HEK293 (cell line): ENCODE measurements around the gene STK24.

Experiments
- CTCF ChIA-PET: fragments of 350-600 bp; formaldehyde crosslinking; extraction: SDS; loops from one replicate; lab custom pipeline; 2021; ENCODE audit warnings: antibody characterized with exemption; lab: Yijun Ruan, JAX
- POLR2A ChIA-PET: fragments of 300-600 bp; formaldehyde crosslinking; extraction: SDS; loops from one replicate; lab custom pipeline; 2020; ENCODE audit warnings: antibody characterized with exemption, inconsistent platforms; lab: Yijun Ruan, JAX
- H3K27ac ChIP-seq: fragments of 200-500 bp; sonication (Bioruptor generic); 2 replicates; pipeline ENCODE4 v1.5.1; 2014; ENCODE audit warnings: low read depth, low read length, control low read depth, inconsistent platforms; ENCODE audit errors: extremely low read depth
- H3K36me3 ChIP-seq, 2 experiments: fragments of 200-500 bp in 1 of 2; sonication (Bioruptor generic) in 1 of 2; 1 replicate in 1 of 2; 2 replicates in 1 of 2; pipeline ENCODE4 v1.5.1; 2014 to 2017; ENCODE audit warnings: inconsistent platforms in 2 of 2, low read length in 2 of 2; ENCODE audit not compliant: control insufficient read depth in 2 of 2, insufficient read depth in 1 of 2
- H3K4me1 ChIP-seq: fragments of 200-500 bp; sonication (Bioruptor generic); 2 replicates; pipeline ENCODE4 v1.5.1; 2014; ENCODE audit warnings: mild to moderate bottlenecking, low read length, inconsistent platforms; ENCODE audit not compliant: control insufficient read depth, insufficient read depth
- H3K4me3 ChIP-seq: 2 replicates; pipeline ENCODE4 v1.5.1; 2011; ENCODE audit warnings: low read depth, mild to moderate bottlenecking, control low read depth, low read length, moderate library complexity
- H3K9me3 ChIP-seq: fragments of 200-500 bp; sonication (Bioruptor generic); 2 replicates; pipeline ENCODE4 v1.5.1; 2014; ENCODE audit warnings: low read depth, low read length, inconsistent platforms; ENCODE audit not compliant: control insufficient read depth, insufficient read depth
- EGR2 ChIP-seq: fragments of 450-650 bp; formaldehyde crosslinking; IDR thresholded peaks from 2 replicates; pipeline ENCODE4 v1.5.1; 2016; ENCODE audit warnings: low read depth, missing biosample characterization, missing genetic modification characterization
- HOXA7 ChIP-seq: sonication (generic); formaldehyde crosslinking; IDR thresholded peaks from 2 replicates; pipeline ENCODE4 v1.8.1; 2022; ENCODE audit warnings: missing genetic modification reagents, borderline replicate concordance
- INSM2 ChIP-seq: fragments of 450-650 bp; formaldehyde crosslinking; IDR thresholded peaks from 2 replicates; pipeline ENCODE4 v1.5.1; 2016; ENCODE audit warnings: missing biosample characterization, missing genetic modification characterization
- OSR2 ChIP-seq: fragments of 450-650 bp; formaldehyde crosslinking; IDR thresholded peaks from 2 replicates; pipeline ENCODE4 v1.5.1; 2016; ENCODE audit warnings: missing biosample characterization, missing genetic modification characterization
- PATZ1 ChIP-seq: fragments of 450-650 bp; formaldehyde crosslinking; IDR thresholded peaks from 2 replicates; pipeline ENCODE4 v1.5.1; 2016; ENCODE audit warnings: missing biosample characterization, missing genetic modification characterization
- PBX3 ChIP-seq: sonication (generic); formaldehyde crosslinking; IDR thresholded peaks from 2 replicates; pipeline ENCODE4 v1.8.1; 2022; ENCODE audit warnings: mild to moderate bottlenecking, moderate library complexity, missing genetic modification reagents
- PRDM2 ChIP-seq: fragments of 450-650 bp; formaldehyde crosslinking; IDR thresholded peaks from 2 replicates; pipeline ENCODE4 v1.5.1; 2016; ENCODE audit warnings: missing biosample characterization, missing genetic modification characterization, borderline replicate concordance
- SP7 ChIP-seq: fragments of 450-650 bp; formaldehyde crosslinking; IDR thresholded peaks from 2 replicates; pipeline ENCODE4 v1.5.1; 2016; ENCODE audit warnings: missing biosample characterization, missing genetic modification characterization
- TCF7L2 ChIP-seq: IDR thresholded peaks from 2 replicates; pipeline ENCODE4 v1.6.1; 2011; ENCODE audit warnings: low read depth, mild to moderate bottlenecking, inconsistent platforms, low read length, moderate library complexity, borderline replicate concordance
- YY1 ChIP-seq: fragments of 450-650 bp; formaldehyde crosslinking; IDR thresholded peaks from 2 replicates; pipeline ENCODE4 v1.5.1; 2018; ENCODE audit warnings: missing biosample characterization, missing genetic modification characterization
- ZBTB7A ChIP-seq: fragments of 450-650 bp; formaldehyde crosslinking; IDR thresholded peaks from 2 replicates; pipeline ENCODE4 v1.5.1; 2016; ENCODE audit warnings: low read depth, missing biosample characterization, missing genetic modification characterization
- ZNF510 ChIP-seq: fragments of 450-650 bp; formaldehyde crosslinking; IDR thresholded peaks from 2 replicates; pipeline ENCODE4 v1.5.1; 2018; ENCODE audit warnings: mild to moderate bottlenecking, missing genetic modification characterization, missing biosample characterization; ENCODE audit not compliant: insufficient replicate concordance
- ZNF529 ChIP-seq: fragments of 450-650 bp; formaldehyde crosslinking; IDR thresholded peaks from 2 replicates; pipeline ENCODE4 v1.5.1; 2017; ENCODE audit warnings: missing genetic modification characterization, missing biosample characterization; ENCODE audit not compliant: insufficient replicate concordance
- ZNF544 ChIP-seq: fragments of 450-650 bp; formaldehyde crosslinking; IDR thresholded peaks from 2 replicates; pipeline ENCODE4 v1.5.0; 2017; ENCODE audit warnings: missing biosample characterization, missing genetic modification characterization
- ZNF785 ChIP-seq: fragments of 450-650 bp; formaldehyde crosslinking; IDR thresholded peaks from 2 replicates; pipeline ENCODE4 v1.5.1; 2016; ENCODE audit warnings: missing biosample characterization, missing genetic modification characterization
- ZNF843 ChIP-seq: fragments of 450-650 bp; formaldehyde crosslinking; IDR thresholded peaks from 2 replicates; pipeline ENCODE4 v1.5.1; 2016; ENCODE audit warnings: missing biosample characterization, missing genetic modification characterization
- ZSCAN5A ChIP-seq: fragments of 450-650 bp; formaldehyde crosslinking; IDR thresholded peaks from 2 replicates; pipeline ENCODE4 v1.5.1; 2016; ENCODE audit warnings: missing biosample characterization, missing genetic modification characterization

Gene STK24

GRCh38 chr13:98399756-98400155 is 177.2 kb downstream of the STK24 start:
- TF ChIP-seq ZNF529 (tag by site-specific recombination) (no peak), ZSCAN5A (tag by site-specific recombination) (no peak)
- H3K4me1 ChIP-seq = peaks cover 2% of the 10 kb centered on the region; the same call in 1 of the 2 replicates
- H3K9me3 ChIP-seq = no peaks in the 10 kb centered on the region
- no peak overlapping the region for H3K27ac ChIP-seq
- POLR2A ChIA-PET = interaction anchor here (1.5 kb wide), 1 partner anchor 14 kb away, joined by 3 read pairs; no protein-coding TSS in a partner anchor
- CTCF ChIA-PET = no interaction called here
- H3K36me3 ChIP-seq = peaks cover 0 to 8% of the 10 kb centered on the region in 2 experiments; a peak in 1 of 3 replicates
- no peak overlapping the region for H3K4me3 ChIP-seq

GRCh38 chr13:98398581-98398980 is 178.3 kb downstream of the STK24 start:
- TF ChIP-seq INSM2 (tag by site-specific recombination) (no peak), ZBTB7A (tag by site-specific recombination) (no peak), EGR2 (tag by site-specific recombination) (no peak), PATZ1 (tag by site-specific recombination) (no peak), ZNF510 (tag by site-specific recombination) (no peak), ZNF843 (no peak)
- H3K4me3 ChIP-seq = no peak overlapping the region
- H3K9me3 ChIP-seq = no peaks in the 10 kb centered on the region
- no peak overlapping the region for H3K27ac ChIP-seq
- ChIA-PET CTCF (interaction anchor here (1.0 kb wide), 1 partner anchor 225 kb away, joined by 3 read pairs; no protein-coding TSS in a partner anchor), POLR2A (no interaction called here)
- H3K4me1 ChIP-seq = no peaks in the 10 kb centered on the region; the same call in 1 of the 2 replicates
- peaks cover 0 to 12% of the 10 kb centered on the region in 2 experiments; a peak in 2 of 3 replicates for H3K36me3 ChIP-seq

- Histone ChIP-seq H3K27ac (no peak overlapping the region), H3K36me3 (peaks cover 0 to 12% of the 10 kb centered on the region in 2 experiments; a peak in 2 of 3 replicates), H3K4me1 (no peaks in the 10 kb centered on the region; the same call in 1 of the 2 replicates), H3K4me3 (no peak overlapping the region), H3K9me3 (no peaks in the 10 kb centered on the region)
- ChIA-PET CTCF (interaction anchor here (1.0 kb wide), 1 partner anchor 224 kb away, joined by 3 read pairs; no protein-coding TSS in a partner anchor), POLR2A (interaction anchor here (0.7 kb wide), 1 partner anchor 247 kb away, joined by 4 read pairs; no protein-coding TSS in a partner anchor)
- no peak for TF ChIP-seq ZNF785 (tag by site-specific recombination)
- TF ChIP-seq PRDM2 = no peak
- TF ChIP-seq HOXA7 (CRISPR knock-in tag) = no peak
- no peak for TF ChIP-seq YY1 (tag by site-specific recombination)
- TF ChIP-seq OSR2 (tag by site-specific recombination) = no peak
- TF ChIP-seq SP7 (tag by site-specific recombination) = no peak
- TF ChIP-seq TCF7L2 = no peak
- TF ChIP-seq ZNF544 = no peak
- TF ChIP-seq PBX3 (CRISPR knock-in tag) = no peak
Measured at GRCh38 chr13:98397861-98398260, 179.0 kb downstream of the STK24 start.
